Measurements from ENCODE around the gene SHC1.

Gene SHC1

DNA sequence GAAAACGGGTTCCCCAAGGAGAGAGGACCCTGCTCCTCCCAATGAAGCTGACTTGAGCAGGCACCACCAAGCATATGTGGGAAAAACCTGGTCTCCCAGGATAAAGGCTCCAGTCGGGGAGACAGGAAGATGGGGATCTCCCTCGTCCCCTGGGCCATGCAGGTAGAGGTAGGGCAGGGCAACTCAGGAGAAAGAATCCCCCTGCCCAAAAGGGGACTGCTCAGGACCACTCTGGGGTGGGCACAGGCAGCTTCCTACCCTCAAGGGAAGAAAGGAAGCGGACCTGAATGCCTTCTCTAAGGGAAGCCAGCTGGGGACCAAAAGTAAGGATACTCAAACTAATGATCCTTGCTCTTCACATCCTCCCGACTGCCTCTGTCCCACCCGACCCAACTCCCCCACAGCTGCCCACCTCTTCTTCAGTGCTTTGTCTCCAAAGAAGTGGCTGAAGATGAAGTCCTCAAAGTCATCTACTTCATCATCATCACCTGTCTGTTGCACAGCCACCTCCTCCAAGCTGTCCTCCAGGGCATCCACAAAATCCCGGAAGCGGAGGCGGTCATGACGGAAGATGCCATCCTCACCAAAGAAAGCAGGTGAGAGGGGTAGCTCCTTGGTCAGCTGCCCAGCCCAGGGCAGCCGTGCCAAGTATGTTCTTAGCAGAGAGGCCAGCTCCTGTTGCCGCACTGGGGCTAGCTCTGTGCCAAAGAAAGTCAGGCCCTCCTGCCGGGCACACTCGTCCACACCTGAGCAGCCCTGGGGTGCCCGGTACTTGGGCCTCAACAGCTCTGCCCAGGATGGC is 25.2 kb downstream of the SHC1 start:
- H3K4me3 ChIP-seq (ENCODE audit: low read length): no peak overlapping the region
- DNase-seq (ENCODE audit: low read depth, low spot score): no peak

DNA sequence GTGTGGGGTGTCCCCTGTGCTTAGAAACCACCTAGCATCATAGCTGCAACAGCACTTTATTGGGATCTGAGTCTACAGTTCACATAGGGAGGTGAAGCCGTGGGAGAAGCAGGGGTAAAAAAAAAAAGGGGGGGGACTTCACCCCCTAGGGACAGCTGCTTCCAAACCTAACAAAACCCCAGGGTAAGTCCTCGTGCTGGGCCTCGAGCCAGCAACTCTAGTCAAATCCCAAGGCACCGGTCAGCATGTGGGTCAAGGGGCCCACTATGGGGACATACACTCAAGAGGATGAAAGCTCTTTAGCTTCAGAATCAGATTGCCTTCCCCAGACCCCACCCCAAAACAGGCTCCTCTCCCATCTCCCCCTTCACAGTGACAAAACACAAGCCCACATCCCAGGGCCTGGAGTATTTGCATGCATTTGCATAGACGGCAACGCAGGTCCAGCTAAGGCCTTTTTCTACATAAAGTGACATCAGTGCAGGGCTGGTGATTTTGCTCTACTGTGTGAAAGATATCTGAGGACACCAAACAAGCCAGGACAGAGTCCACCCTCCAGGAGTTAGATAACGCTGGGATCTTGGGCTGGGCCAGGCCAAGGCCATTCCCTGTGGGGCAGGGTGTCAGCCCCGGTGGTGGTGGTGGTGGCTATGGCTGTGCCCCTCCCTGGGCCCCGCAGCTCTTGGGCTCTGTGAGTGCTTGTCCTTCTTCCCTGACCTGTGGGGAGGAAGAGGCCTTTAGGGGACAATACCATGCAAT is 26.0 kb downstream of the SHC1 start:
- DNase-seq (ENCODE audit: low read depth, low spot score): no peak
- H3K4me3 ChIP-seq (ENCODE audit: low read length): no peak overlapping the region

DNA sequence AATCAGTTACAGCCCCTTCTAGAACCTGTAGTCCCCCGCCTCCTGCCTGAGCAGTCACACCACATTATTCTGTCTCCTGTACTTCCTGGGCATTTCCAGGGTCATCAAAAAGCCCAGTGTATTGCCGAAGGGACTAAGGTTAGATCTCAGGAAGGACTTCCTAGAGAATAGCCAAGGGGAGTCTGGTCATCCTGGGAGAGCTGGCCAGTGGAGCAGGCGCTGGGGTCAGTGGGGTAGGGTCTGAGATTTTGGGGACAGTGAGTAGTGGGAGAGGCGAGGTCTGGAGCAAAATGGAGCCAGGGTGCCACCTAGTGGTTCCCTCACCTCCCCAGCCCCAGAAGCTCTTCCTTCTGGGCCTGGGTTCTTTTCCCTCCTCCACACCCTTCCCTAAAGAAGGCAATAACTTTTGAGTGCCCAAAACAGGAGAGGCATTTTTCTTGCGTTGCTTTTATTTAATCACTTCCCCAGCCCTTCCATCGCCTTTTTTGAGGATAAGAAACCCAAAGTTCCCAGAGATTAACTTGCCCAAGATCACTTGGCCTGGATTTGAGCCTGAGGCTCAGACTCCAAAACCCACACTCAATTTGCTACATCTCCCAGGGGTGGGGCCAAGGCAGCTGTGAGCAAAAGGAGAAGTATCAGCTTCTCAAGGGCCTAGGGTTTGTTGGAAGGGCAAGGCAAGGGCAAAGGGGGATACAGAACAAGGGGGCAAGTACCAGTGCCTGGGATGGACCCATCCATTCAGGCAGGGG is 26.7 kb downstream of the SHC1 start:
- H3K4me3 ChIP-seq (ENCODE audit: low read length): no peak overlapping the region

DNA sequence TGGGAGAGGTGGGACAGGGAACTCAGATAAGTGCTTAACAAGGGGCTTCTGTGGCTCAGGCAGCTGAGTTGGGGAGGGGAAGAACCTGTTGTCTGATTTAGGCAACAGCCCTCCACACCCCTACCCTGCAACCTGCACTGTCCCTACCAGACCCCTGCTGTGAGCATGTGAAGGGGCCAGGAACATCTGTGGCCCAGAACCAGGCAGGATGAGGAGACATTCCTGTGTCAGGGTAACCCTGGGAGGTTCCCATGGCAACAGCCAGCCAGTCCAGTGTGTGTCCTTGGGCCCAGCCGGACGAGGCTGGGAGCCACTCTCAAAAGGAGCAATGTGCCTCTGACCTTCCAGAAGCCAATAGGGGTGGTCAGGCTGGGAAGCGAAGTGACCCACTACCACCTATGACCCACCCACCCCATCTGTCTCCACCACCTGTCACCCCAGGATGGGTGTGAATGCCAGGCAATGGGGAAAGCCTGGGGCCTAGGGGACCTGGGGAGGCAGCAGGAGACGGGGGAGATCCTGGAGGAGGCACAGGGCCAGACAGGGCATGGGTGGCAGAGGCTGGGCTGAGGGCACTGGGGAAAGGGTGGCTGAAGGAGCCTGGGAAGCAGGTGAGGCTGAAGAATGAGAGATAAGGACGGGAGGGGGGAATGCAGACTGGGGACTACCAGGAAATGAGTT is 29.1 kb downstream of the SHC1 start:
- DNase-seq (ENCODE audit: low read depth, low spot score): no peak
- H3K4me3 ChIP-seq (ENCODE audit: low read length): no peak overlapping the region

More for the DNA sequence above, 26.7 kb downstream of the SHC1 start:
- no peak for DNase-seq (ENCODE audit: low read depth, low spot score)

DNA sequence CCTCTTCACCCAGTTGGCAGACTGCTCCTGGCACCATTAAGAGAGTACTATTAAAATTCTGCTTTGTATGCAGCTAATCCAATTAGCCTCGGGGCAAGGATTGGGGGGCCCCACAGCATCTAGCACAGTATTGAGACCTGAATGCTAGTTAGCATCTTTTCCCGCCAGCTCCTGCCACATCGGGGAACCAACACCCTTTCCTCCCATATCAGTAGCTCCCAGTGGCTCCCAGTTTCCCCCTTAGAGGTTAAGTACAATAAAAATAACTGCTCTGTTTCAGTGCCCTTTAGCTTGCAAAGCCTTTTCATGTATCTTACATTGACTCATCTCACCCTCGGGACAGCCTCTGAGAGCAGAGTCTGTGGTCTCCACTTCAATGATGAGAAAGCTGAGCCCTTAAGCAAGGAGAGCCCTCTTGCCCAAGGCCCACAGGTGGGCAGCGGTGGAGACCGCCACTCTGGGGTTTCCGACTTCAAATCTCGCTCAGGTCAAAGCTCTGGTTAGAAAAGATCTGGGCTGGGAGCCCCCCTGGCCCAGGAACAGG is 29.8 kb downstream of the SHC1 start:
- DNase-seq (ENCODE audit: low read depth, low spot score): no peak
- no peak overlapping the region for H3K4me3 ChIP-seq (ENCODE audit: low read length)

DNA sequence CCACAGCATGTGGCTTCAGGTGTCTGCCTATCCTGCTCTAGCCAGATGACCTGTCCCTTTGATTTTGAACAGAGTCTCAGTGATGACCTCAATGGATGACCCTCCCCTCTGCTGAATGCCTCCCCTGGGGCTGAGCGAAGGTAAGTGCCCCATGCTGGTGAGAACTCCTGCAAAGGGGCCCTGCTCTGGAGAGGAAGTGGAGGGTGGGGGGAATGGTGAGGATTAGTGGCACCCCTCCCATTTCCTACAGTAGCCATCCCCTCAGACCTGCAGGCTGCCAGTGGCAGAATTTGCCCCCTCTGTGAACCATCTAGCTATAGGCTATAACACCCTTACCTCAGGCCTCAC is 30.4 kb downstream of the SHC1 start:
- H3K4me3 ChIP-seq (ENCODE audit: low read length): no peak overlapping the region
- DNase-seq (ENCODE audit: low read depth, low spot score): no peak

DNA sequence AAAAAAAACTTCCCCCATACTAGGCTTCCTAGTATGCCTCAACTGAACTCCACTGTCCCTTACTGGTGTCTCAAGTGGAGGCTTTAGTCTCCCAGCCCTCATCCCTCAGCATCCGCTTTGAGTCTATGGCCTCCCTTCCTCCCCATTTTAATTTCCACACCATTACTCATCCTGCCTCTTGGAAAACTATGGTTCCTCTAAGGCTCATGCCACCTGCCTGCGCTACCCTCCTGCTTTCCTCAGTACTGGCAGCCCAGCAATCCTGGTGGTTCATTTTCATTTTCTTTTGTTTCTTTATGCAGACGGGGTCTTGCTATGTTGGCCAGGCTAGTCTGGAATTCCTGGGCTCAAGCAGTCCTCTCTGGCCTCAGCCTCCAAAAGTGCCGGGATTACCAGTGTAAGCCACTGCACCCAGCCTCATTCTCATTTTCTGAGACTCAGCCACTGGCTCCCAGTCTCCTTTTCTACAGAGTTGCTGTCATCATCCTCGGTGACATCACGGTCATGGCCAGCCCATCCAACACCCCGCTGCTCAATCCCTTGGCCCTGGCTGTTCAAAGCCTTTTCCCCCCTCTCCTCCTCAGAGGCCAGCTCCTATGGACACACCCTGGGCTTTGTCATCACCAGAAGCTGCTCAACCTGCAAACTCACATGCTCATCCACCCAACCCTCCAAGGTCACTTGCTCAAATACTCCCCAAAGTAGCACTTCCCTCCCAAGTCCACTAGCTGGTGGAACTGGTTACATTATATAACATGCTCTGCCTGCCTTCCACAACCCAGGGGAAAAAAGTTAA is 31.7 kb downstream of the SHC1 start:
- H3K4me3 ChIP-seq (ENCODE audit: low read length): no peak overlapping the region
- no peak for DNase-seq (ENCODE audit: low read depth, low spot score)

DNA sequence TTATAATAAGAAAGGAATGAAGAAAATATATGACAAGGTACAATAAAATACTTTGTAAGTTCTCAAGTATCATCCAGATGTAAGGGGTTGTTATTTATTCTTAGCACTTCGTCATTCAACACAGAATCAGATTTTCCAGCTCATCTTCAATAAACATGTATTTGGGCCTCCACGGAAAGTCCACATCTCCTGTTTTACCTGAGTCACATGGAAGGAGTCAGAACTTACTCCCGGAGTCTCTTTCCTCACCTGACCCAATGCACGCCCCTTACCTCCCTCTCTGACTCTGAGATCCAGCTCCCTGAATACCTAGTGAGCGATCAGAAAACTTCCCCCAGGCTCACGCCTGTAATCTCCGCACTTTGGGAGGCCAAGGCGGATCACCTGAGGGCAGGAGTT is 32.6 kb downstream of the SHC1 start:
- DNase-seq (ENCODE audit: low read depth, low spot score): no peak
- peak overlapping the region; percentile 88 for H3K4me3 ChIP-seq (ENCODE audit: low read length)

DNA sequence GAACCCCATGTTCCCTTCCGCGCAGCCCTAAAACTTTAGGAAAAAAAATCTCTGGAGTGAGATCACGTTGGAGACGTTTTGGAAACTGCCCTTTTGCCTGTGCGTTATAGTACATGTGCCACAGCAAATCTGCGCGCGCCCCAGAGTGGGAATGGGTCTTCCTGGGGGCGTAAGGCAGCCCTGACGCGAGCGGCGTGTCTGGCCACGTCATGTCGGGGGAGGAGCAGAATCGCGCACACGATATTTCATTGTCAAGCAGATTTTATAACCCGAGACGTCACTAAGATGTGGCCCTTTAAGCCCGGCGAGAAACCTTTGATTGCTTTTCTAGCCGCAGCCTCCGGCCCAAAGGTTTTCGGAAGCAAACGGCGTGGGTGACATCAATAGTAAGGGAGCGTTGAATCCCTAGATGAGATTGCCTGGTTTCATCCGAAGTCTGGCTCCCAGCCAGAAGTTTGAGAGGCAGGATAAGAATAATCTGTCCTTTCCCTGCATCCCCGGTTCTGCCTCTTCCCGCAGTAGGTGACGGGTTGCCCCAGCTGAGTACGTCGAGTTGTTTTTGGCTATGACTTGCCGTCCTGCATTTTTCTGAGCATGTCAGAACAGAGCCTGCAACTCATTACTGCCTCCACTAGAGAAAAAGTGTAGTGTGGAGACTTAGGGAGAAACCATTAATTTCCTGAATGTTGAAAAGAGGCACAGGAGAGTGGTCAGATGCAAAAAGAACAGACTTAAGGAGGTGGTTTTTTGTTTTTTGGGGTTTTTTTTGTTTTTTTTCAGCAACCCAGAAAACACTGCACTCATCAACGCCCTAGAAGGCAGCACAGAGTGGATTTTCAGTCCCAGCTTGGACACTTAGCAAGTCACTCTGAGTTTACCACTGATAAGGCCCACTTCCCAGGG is 33.2 kb downstream of the SHC1 start:
- peak; percentile 93 for DNase-seq (ENCODE audit: low read depth, low spot score)
- H3K4me3 ChIP-seq (ENCODE audit: low read length): peak overlapping the region; percentile 88

DNA sequence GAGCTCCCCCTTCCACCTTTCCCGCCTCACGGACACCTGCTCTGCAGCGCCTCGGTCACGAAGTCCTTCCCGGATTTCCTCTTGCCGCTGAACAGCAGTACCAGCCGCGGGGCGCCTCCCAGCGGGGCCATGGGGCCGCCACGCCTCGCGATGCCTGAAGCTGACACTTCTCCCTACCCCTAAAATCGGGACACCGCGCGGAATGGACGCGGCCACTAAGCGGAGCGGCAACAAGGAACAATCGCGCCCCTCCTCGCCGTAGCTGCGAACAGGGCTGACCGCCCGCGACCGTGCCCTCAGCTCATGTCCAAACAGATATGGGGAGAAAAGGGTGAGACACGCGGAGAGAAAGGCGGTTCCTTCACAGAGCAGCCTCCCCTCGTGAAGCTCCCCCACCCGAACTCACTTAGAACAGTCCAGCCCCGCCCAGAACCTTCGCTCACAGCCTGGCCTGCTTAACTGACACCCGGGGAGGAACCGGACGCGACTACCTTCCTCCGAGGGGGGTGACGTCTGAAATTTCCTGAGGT is 33.9 kb downstream of the SHC1 start, which contains the start of gene PMVK:
PMVK (minus strand) TSS at position 165 of the 530 bp plus-strand sequence; CDS start at position 131, 34 bp downstream.
- peak within 1 kb of the TSS; percentile 88 for H3K4me3 ChIP-seq (ENCODE audit: low read length)
- peak; percentile 96 for DNase-seq (ENCODE audit: low read depth, low spot score)

DNA sequence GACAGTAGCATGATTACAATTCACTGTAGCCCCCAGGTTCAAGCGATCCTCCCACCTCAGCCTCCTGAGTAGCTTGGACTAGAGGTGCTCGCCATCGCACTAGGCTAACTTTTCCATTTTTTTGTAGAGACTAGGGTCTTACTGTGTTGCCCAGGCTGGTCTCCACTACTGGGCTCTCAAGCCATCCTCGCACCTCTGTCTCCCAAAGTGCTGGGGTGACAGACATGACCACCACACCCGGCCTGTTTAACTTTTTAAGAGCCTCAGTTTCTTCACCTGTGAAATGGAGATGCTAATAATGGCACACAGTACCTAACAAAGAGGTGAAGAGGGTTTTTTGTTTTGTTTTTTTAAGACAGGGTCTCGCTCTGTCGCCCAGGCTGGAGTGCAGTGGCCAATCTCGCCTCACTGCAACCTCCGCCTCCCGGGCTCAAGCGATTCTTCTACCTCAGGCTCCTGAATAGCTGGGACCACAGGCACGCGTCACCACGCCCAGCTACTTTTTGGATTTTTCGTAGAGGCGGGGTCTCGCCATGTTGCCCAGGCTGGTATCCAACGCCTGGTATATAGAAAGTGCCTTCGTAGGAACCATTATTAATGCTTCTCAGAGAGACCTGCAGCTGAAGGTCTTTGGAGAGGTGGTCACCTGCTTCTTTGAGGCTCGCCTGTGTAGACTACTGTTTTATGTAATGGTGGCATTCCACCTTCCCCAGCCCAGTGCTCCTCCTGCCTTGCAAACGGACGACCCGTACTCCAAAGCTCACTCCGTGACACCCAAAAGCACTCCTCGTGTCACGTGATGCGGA is 34.6 kb downstream of the SHC1 start:
- DNase-seq (ENCODE audit: low read depth, low spot score): no peak
- H3K4me3 ChIP-seq (ENCODE audit: low read length): peak overlapping the region; percentile 88

DNA sequence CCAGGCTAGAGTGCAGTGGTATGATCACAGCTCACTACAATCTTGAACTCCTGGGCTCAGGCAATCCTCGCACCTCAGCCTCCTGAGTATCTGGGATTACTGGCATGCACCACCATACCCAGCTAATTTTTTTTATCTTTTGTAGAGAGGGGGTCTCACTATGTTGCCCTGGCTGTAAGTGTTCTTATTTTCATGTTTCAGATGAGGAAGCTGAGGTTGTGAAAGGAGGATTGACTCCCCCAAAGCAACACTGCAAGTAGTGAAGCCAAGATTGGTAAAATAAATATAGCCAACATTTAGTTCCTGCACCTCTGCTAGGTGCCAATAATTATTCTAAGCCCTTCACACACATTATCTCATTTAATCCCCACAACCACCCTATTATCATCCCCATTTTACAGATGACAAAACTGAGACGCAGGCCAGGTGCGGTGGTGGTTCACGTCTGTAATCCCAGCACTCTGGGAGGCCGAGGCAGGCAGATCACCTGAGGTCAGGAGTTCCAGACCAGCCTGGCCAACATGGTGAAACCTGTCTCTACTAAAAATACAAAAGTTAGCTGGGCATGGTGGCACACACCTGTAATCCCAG is 36.1 kb downstream of the SHC1 start:
- no peak for DNase-seq (ENCODE audit: low read depth, low spot score)
- no peak overlapping the region for H3K4me3 ChIP-seq (ENCODE audit: low read length)

DNA sequence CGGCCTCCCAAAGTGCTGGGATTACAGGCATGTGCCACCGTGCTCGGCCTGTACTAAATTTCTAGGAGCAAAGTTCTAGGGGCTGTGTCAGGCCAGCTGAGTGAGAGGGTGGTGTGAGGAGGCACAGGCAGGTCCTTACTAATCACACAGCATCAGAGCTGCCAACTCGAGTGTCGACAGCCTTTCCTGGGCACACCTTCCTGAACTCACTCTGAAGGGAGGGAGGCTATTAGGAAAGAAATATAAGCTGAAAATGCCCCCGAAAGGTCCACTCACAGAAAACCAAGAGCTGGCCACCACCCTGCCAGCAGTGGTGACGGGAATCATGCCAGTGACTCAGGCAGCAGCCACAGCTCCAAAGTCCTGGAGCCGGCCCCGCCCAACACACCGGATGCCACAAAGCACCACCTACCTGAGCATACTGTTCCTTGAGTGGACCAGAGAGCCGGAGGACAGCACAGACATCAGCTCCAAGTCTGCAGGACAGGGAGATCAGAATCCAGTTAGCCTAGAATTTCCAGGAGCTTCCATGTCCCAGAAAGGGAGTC is 38.5 kb downstream of the SHC1 start:
- no peak for DNase-seq (ENCODE audit: low read depth, low spot score)
- H3K4me3 ChIP-seq (ENCODE audit: low read length): no peak overlapping the region

DNA sequence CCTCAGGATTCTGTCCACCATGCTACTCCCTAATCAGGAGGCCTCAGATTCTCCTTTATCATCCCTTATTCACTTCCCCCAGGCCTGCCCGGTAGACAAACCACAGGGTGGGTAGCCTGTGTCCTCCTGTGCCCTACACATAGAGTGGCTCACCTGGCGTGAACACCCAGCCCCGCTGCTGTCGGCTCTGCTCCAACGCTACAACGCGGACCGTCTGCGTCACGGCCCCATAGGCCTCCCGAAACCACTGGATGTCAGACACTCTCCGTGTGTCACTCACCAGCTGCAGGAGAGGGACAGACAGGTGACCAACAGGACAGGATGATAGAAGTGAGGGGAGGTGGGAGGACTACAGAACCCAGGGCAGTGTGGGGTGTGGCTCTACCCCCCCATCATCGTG is 44.3 kb downstream of the SHC1 start:
- no peak overlapping the region for H3K4me3 ChIP-seq (ENCODE audit: low read length)
- DNase-seq (ENCODE audit: low read depth, low spot score): no peak

DNA sequence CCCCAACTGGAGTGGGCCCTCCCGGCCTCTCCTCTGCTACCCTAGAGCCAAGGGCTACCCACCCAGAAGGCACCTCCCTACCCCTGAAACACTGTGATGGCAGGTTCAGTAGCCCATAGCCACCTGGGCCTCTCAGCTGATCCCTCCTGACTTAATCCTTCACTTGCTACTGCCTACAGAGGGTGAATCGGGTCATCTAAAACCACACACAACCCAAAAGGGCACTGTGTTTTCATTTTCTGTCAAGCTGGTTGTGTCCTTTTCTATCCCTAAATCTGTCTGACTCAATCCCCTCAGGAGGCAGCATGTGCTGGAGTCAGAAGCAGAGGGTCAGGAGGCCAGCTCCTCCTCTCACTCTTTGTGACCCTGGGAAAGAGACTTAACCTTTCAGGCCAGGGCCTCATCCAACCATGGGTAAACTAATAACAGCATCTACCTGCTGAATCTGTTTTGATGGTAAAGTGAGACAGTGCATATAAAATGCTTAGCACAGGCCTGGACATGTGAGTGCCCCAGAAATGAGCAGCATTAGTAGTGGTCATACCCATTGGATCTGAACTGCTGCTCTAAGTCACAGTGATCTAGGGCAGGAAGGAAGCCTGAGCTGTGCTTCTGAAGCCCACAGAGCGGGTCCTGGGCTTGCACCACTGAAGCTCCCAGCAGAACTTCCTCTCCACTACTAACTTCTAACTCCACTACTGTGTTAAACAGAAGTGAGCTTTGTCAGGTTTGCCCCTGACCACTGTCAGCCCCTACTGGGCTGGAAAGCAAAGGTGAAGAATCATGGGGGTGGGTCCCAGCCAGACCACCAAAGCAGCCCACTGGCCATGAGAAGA is 45.0 kb downstream of the SHC1 start:
- H3K4me3 ChIP-seq (ENCODE audit: low read length): no peak overlapping the region
- DNase-seq (ENCODE audit: low read depth, low spot score): no peak
